GM18858 (cell line): Measurements from ENCODE around the gene NEGR1.

ENCODE experiments used
- ATAC-seq: cut with Tn5 transposase; IDR thresholded peaks from one replicate; pipeline ENCODE4 v1.9.1; 2021; ENCODE audit not compliant: unreplicated experiment

The NEGR1 gene

DNA sequence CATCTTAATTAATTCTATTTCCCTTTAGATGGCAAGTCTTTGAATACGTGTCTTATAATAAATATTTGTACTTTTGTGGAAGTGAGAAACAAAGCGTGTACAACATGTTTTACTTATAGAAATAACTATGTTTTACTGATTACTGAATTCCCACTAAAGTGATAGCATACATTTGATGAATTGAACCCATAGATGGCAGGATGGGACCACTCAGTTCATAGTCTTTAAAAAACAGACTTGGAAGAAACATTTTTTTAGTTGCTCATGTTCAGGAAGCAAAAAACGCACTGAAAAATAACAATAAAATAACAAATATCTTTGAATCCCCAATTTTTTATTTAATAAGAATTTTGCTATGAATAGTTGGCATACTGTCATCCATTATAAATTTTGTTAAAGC is 694.4 kb downstream of the NEGR1 start:
- no peak for ATAC-seq

DNA sequence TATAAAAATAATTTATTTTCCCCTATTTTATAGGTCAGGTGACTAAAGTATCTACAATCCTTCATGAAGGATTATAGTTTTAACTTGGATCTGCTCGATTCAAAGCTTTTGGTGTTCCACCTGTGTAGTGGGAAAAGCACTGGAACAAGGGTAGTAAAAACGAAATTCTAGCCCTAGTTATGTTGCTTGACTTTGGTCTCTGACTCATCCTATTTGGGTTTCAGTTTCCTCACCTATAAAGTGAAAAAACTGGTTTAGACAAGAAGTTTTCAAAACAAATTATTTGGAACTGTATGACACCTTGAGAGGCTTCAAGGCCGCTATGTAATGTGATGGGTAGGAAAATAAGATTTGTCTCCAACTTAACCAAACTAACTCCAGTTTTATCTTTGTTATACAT is 696.3 kb downstream of the NEGR1 start:
- ATAC-seq, result peak; percentile 64

DNA sequence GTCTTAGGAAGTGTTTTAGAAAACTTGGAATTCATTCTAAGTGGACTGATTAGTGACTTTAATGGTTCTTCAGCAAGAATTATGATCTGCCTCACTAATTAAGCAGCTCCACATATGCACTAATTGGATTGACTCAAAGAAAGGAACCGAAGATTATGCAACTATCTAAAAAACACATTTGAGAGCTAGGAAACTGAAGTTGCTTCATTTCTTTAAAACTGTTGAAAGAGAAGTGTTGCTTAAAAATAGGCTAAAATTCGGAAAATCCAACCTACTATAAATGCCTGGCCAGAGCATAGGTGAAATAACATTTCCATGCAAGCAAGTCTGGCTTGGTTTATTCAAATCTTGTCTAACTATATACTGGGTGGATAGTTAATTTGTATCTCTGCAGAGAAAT is 698.6 kb downstream of the NEGR1 start:
- no peak for ATAC-seq

- ATAC-seq, result no peak
Measured at GRCh38 chr1:71582673-71583072, 699.7 kb downstream of the NEGR1 start.

DNA sequence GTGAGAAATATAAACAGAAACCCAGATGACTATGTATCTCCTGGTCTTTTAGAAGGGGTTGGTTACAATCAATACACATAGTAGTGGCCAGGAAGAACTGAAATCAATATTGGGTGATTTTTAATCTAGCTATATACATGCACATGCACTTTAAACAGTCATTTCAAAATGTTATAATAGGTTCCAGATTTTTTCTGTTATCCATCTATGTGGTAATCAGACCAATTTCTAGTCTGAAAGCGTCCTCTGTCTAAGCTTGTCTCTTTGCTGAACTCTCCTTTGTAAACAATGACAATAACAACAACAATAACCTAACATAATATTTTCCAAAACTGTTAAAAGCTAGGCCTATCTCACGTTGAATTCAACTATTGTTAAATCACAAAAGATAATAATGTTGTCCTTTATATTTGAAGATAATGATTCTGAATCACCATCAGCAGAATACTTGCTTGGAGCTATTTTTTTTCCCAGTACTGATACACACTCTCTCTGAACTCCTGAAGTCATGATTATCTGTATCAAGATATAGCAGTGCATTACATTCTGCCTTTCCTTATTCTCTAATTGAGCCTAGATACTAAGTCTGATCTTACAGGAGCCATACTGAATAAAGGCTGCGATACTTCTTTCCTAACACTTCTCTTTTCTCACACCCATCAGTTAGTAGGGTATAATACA is 704.7 kb downstream of the NEGR1 start:
- no peak for ATAC-seq

- no peak for ATAC-seq
Measured at GRCh38 chr1:71572038-71572437, 710.3 kb downstream of the NEGR1 start.

DNA sequence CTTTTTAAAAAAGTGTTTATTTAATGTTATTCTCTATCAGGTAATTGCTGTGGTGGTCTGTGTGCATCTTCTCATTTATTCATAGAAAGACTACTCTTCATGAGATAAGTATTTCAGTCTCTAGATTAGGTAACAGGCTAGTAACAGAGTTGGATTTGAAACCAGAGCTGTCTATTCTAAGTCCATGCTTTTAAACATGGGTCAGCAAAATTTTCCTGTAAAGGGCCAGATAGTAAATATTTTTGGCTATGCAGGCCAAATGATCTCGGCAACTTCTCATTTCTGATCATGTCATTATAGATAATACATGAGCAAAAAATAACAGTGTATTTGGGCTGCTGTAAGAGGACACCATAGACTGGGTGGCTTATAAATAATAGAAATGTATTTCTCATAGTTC is 715.9 kb downstream of the NEGR1 start:
- ATAC-seq, result no peak

DNA sequence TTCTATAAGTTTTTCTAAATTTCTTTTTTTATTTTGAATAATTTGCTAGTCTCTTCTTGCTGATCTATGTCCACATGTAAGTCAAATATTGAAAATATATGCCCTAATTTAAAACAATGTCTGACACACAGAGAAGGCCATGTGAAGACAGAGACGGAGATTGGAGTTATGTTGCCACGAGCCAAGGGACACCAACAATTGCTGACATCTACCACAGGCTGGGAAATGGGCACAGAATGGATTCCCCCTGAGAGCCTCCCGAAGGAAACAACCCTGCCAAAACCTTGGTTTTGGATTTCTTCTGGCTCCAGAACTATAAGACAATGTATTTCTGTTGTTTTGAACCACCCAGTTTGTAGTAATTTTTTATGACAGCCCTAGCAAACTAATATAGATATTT is 716.5 kb downstream of the NEGR1 start:
- no peak for ATAC-seq

GRCh38 chr1:71565262-71565661 is 717.1 kb downstream of the NEGR1 start:
- ATAC-seq, result no peak

DNA sequence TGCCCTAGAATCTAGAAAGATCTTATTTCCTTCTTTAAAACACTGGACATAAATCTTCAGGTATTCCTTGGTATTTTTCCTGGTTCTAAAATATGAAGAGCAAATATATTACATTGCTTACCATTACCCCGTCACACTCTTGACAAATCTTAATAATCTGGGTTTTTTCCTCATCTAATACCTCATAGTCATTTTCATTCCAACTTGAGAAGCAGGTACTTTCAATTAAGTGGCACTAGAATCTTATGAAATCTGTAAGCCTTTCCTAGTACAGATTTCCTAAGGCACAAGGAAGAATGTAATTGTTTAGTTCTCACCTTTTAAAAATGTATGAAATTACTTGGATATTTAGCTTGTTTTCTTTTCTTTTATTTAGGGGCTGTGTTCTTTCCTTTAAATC is 720.0 kb downstream of the NEGR1 start:
- no peak for ATAC-seq

DNA sequence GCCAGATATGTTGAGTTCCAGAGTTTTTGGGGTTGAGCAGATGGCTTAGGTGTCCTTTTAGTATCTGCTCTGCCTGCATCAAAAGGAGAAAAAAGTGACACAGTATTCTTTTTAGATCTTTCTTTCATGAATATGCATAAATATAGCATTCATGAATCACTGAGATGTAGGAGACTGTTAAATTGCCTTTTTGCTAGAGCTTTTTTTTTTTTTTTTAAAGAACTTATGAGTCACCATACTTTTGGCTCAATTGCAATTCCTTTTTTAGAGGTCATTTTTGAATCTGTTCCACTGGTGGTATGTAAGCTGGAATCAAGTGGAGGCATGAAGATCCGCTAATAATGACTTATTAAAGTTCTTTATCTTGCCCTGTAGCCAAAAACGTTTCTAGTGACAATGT is 720.6 kb downstream of the NEGR1 start:
- ATAC-seq, result no peak

- no peak for ATAC-seq
Measured at GRCh38 chr1:71561206-71561605, 721.1 kb downstream of the NEGR1 start.

- ATAC-seq, result no peak
Measured at GRCh38 chr1:71559880-71560279, 722.5 kb downstream of the NEGR1 start.

- no peak for ATAC-seq
Measured at GRCh38 chr1:71557138-71557537, 725.2 kb downstream of the NEGR1 start.

DNA sequence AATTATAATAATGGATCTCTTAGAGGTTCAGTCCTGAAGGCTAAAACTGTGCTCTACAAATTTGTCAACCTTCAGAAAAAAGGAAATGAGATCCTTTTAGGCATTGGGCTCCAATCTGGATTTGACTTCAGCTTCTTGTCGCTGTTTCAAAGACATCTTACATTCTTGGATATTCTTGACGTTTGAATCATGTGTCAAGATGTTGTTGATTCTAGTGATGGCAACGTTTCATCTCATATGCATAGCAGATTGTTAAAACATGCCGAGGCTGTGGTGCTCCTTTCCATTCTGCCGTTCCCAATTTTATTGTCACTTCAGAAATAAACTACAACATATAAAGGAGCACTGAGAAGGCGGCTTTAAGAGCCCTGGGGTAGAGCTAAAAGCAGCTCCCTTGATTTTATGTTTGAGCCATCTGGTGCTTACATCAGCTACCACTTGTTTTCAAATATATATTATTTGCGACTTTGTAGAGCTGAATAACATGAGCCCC is 733.9 kb downstream of the NEGR1 start:
- no peak for ATAC-seq

- no peak for ATAC-seq
Measured at GRCh38 chr1:71542155-71542554, 740.2 kb downstream of the NEGR1 start.

- ATAC-seq, result no peak
Measured at GRCh38 chr1:71533950-71534349, 748.4 kb downstream of the NEGR1 start.

- no peak for ATAC-seq
Measured at GRCh38 chr1:71532343-71532742, 750.0 kb downstream of the NEGR1 start.

GRCh38 chr1:71526824-71527223 is 755.5 kb downstream of the NEGR1 start:
- ATAC-seq, result no peak

GRCh38 chr1:71522721-71523120 is 759.6 kb downstream of the NEGR1 start:
- no peak for ATAC-seq

DNA sequence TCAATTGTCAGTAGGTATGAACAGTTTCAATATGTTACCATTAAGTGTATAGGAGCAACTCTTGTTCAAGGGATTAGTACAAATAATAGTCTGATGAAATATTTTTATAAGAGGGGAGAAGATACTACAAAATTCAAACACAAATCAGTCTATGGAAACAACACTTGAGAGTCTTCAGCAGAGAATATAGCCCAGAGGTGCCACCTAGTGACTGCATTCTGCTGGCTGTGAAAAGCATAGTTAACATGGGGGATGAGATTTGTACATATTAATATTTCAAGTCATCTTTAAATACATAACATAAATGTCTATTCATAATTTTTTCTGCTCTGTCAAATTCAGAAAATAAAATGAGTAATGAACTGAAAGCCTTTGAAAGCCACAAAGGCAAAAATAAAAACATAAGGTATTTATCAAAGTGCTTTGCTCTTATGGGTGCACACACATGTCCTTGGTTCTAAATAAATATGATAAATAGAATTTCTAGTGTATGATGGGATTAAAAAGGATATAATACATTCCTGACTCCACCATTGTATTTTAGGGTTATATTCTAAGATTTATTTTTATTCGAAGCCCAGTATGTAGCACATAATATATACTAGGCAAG is 760.6 kb downstream of the NEGR1 start:
- ATAC-seq, result peak; percentile 62

DNA sequence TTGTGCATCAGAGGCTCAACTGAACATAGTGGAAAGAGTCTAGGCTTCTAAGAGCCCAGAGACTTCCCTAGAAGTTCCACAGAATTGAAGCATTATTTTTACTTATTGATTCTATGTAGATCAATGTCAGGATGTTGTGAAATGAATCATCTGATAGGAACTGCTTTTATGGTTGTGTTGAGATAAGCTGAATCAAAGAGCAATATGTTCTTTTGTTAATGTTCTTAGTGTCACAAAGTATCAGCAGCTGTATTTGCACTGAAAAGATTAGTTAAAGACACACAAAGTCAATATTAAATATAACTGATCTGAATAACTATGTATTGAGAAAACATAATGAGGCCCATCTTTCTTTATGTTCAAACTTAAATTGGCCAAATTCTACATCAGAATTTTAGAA is 770.8 kb downstream of the NEGR1 start:
- no peak for ATAC-seq

DNA sequence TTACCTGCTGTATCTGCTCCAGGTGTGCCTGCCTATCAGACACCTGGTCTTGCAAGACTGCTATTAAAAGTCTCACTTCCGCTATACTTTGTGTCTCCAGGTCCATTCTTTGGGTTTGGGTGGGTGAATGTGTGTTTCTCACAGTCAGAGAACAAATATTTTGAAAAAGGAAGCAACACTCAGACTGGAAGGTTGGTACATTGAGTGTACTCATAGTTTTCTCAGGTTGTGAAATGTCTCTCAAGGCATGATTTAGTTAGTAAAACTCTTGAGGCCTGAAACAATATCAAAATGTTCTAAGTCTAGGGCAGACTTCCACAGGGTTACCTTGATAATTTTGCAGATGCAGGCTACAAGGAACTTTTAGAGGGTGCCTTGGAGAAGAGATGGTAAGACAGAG is 771.6 kb downstream of the NEGR1 start:
- ATAC-seq, result no peak
